IMR-90 (cell line): ENCODE measurements around the gene FOXQ1. TPM values are rescaled to one million over a fixed set of nuclear protein-coding genes. Genes with fewer than 3 reads are reported as not detected.

Experiments used
- ATAC-seq: fragments of 200-7000 bp; cut with Tn5 transposase; 2 replicates; pipeline ENCODE4 v1.9.1; 2020; ENCODE audit warnings: low read depth, mild to moderate bottlenecking, moderate library complexity
- BruUV-seq: library from RNA; stranded (reverse); fragments of 400-500 nt; replicated peaks from 2 replicates; lab custom pipeline; 2021; lab: Mats Ljungman, UMichigan
- CTCF ChIA-PET: fragments of 300-600 bp; formaldehyde crosslinking; extraction: SDS; loops from one replicate; lab custom pipeline; 2021; ENCODE audit warnings: antibody characterized with exemption; lab: Yijun Ruan, JAX
- POLR2A ChIA-PET: fragments of 300-600 bp; sonication (Branson Sonifier 250); formaldehyde crosslinking; loops from one replicate; lab custom pipeline; 2022; ENCODE audit warnings: antibody characterized with exemption; ENCODE audit not compliant: unreplicated experiment; lab: Charles Lee
- DNase-seq: peaks from one replicate; pipeline ENCODE4 v3.0.0; 2013
- H2AFZ ChIP-seq: replicated peaks from 2 replicates; pipeline ENCODE3; 2013; ENCODE audit warnings: low read length, mild to moderate bottlenecking; ENCODE audit not compliant: poor library complexity
- H2AK5ac ChIP-seq: 2 replicates; pipeline ENCODE4 v1.6.1; 2013; ENCODE audit warnings: low read depth, low read length, inconsistent platforms
- H2AK9ac ChIP-seq: replicated peaks from 2 replicates; pipeline ENCODE3; 2013; ENCODE audit warnings: mild to moderate bottlenecking, low read depth, low read length, moderate library complexity; ENCODE audit not compliant: poor library complexity
- H2BK120ac ChIP-seq: 2 replicates; pipeline ENCODE4 v1.6.1; 2013; ENCODE audit warnings: low read depth, low read length, inconsistent platforms
- H2BK15ac ChIP-seq: 3 replicates; pipeline ENCODE4 v1.6.1; 2013; ENCODE audit warnings: low read depth, low read length, inconsistent platforms
- H2BK20ac ChIP-seq: 2 replicates; pipeline ENCODE4 v1.6.1; 2013; ENCODE audit warnings: low read depth, mild to moderate bottlenecking, inconsistent platforms, low read length, moderate library complexity
- H2BK5ac ChIP-seq: 2 replicates; pipeline ENCODE4 v1.6.1; 2013; ENCODE audit warnings: mild to moderate bottlenecking, low read depth, low read length, inconsistent platforms; ENCODE audit not compliant: poor library complexity, severe bottlenecking
- H3K14ac ChIP-seq: replicated peaks from 2 replicates; pipeline ENCODE4 v1.6.1; 2013; ENCODE audit warnings: low read depth, low read length, inconsistent platforms
- H3K18ac ChIP-seq: 2 replicates; pipeline ENCODE4 v1.6.1; 2013; ENCODE audit warnings: low read depth, low read length, control low read depth
- H3K23ac ChIP-seq: 2 replicates; pipeline ENCODE4 v1.6.1; 2013; ENCODE audit warnings: low read depth, low read length, inconsistent platforms
- H3K27ac ChIP-seq: 2 replicates; pipeline ENCODE4 v1.5.1; 2013; ENCODE audit warnings: mild to moderate bottlenecking, control low read depth, low read length; ENCODE audit not compliant: insufficient read depth
- H3K27me3 ChIP-seq: 2 replicates; pipeline ENCODE4 v1.6.1; 2013; ENCODE audit warnings: low read length; ENCODE audit not compliant: control insufficient read depth, insufficient read depth
- H3K36me3 ChIP-seq: 2 replicates; pipeline ENCODE4 v1.6.1; 2013; ENCODE audit warnings: low read length, mixed read lengths; ENCODE audit not compliant: control insufficient read depth, insufficient read depth
- H3K4ac ChIP-seq: 2 replicates; pipeline ENCODE4 v1.6.1; 2013; ENCODE audit warnings: low read depth, low read length, inconsistent platforms
- H3K4me1 ChIP-seq: 2 replicates; pipeline ENCODE4 v1.6.1; 2013; ENCODE audit warnings: low read length, mixed read lengths; ENCODE audit not compliant: control insufficient read depth, insufficient read depth
- H3K4me2 ChIP-seq: 2 replicates; pipeline ENCODE4 v1.6.1; 2013; ENCODE audit warnings: low read depth, mild to moderate bottlenecking, control low read depth, low read length, moderate library complexity
- H3K4me3 ChIP-seq: 2 replicates; pipeline ENCODE4 v1.5.1; 2013; ENCODE audit warnings: low read depth, mild to moderate bottlenecking, control low read depth, low read length, moderate library complexity; ENCODE audit not compliant: insufficient read depth
- H3K56ac ChIP-seq: 2 replicates; pipeline ENCODE4 v1.6.1; 2013; ENCODE audit warnings: low read length, inconsistent platforms; ENCODE audit not compliant: insufficient read depth; ENCODE audit errors: extremely low read depth
- H3K79me1 ChIP-seq, 2 experiments: 2 replicates each; pipeline ENCODE4 v1.6.1; 2013; ENCODE audit warnings: low read length in 2 of 2, inconsistent platforms in 1 of 2, low read depth in 1 of 2
- H3K9ac ChIP-seq: 2 replicates; pipeline ENCODE4 v1.6.1; 2013; ENCODE audit warnings: low read depth, low read length, control low read depth
- H3K9me1 ChIP-seq: 2 replicates; pipeline ENCODE4 v1.6.1; 2013; ENCODE audit warnings: low read length, inconsistent platforms; ENCODE audit not compliant: insufficient read depth
- H3K9me3 ChIP-seq: 2 replicates; pipeline ENCODE4 v1.6.1; 2013; ENCODE audit warnings: low read length; ENCODE audit not compliant: control insufficient read depth, insufficient read depth
- H4K20me1 ChIP-seq: 2 replicates; pipeline ENCODE4 v1.6.1; 2013; ENCODE audit warnings: low read length, inconsistent platforms; ENCODE audit not compliant: insufficient read depth
- H4K5ac ChIP-seq: 2 replicates; pipeline ENCODE4 v1.6.1; 2013; ENCODE audit warnings: mild to moderate bottlenecking, low read depth, low read length, control low read depth
- H4K8ac ChIP-seq, 2 experiments: 2 replicates each; pipeline ENCODE4 v1.6.1; 2013; ENCODE audit warnings: low read depth in 2 of 2, low read length in 2 of 2, control low read depth in 1 of 2, inconsistent platforms in 1 of 2
- H4K91ac ChIP-seq: 2 replicates; pipeline ENCODE4 v1.6.1; 2013; ENCODE audit warnings: low read depth, low read length, inconsistent platforms; ENCODE audit not compliant: insufficient read depth
- CEBPB ChIP-seq: IDR thresholded peaks from 2 replicates; pipeline ENCODE4 v1.6.1; 2012; ENCODE audit warnings: low read depth, low read length, improper control_type of control experiment
- CHD1 ChIP-seq: IDR thresholded peaks from 2 replicates; pipeline ENCODE4 v1.6.1; 2012; ENCODE audit warnings: low read depth, low read length, improper control_type of control experiment
- CTCF ChIP-seq: conservative IDR thresholded peaks from 2 replicates; pipeline ENCODE4 v1.5.1; 2012; ENCODE audit warnings: mild to moderate bottlenecking, low read depth, low read length, improper control_type of control experiment
- ELK1 ChIP-seq: fragments of 150-350 bp; IDR thresholded peaks from 2 replicates; pipeline ENCODE4 v1.6.1; 2016; ENCODE audit warnings: low read depth, mild to moderate bottlenecking, low read length, moderate library complexity, borderline replicate concordance
- MAFK ChIP-seq: IDR thresholded peaks from 2 replicates; pipeline ENCODE4 v1.6.1; 2012; ENCODE audit warnings: low read depth, low read length, improper control_type of control experiment
- MAZ ChIP-seq: IDR thresholded peaks from 2 replicates; pipeline ENCODE4 v1.6.1; 2012; ENCODE audit warnings: low read depth, mild to moderate bottlenecking, low read length, improper control_type of control experiment, moderate library complexity, borderline replicate concordance
- MXI1 ChIP-seq: IDR thresholded peaks from 2 replicates; pipeline ENCODE4 v1.6.1; 2012; ENCODE audit warnings: low read depth, mild to moderate bottlenecking, low read length, moderate library complexity, borderline replicate concordance
- POLR2A ChIP-seq: IDR thresholded peaks from 2 replicates; pipeline ENCODE4 v1.6.1; 2012; ENCODE audit warnings: mild to moderate bottlenecking, low read depth, low read length
- RFX5 ChIP-seq: IDR thresholded peaks from 2 replicates; pipeline ENCODE4 v1.8.0; 2012; ENCODE audit warnings: low read depth, mild to moderate bottlenecking, low read length, moderate library complexity
- USF2 ChIP-seq: fragments of 150-350 bp; IDR thresholded peaks from 2 replicates; pipeline ENCODE4 v1.6.1; 2017; ENCODE audit warnings: mild to moderate bottlenecking, antibody characterized with exemption, low read length, low read depth
- WGBS, 2 experiments: methylation state at CpG; one replicate each; pipeline versions ENCODE4 v1.1.5 to v1.1.7; 2013; ENCODE audit warnings: missing lambda C conversion rate in 2 of 2; ENCODE audit not compliant: insufficient read length in 1 of 2; ENCODE audit errors: extremely low coverage in 2 of 2; 5-methylcytosine and 5-hydroxymethylcytosine counted together
- dilution Hi-C: fragments of 300-500 bp; cut with HindIII; formaldehyde crosslinking; loops from one replicate; pipeline ENCODE4 v1.14.3; 2018; ENCODE audit warnings: low sequenced_read_pairs; ENCODE audit not compliant: unreplicated experiment
- in situ Hi-C: fragments of 300-500 bp; cut with MboI; formaldehyde crosslinking; loops from 3 replicates; pipeline ENCODE4 v1.14.3; 2019; ENCODE audit warnings: low sequenced_read_pairs, inconsistent platforms, mixed read lengths
- intact Hi-C: fragments of 100-400 bp; cut with micrococcal nuclease; formaldehyde crosslinking; loops from 2 replicates; pipeline ENCODE4 v1.10.0; 2022
- polyA plus RNA-seq, 3 experiments: library from polyadenylated mRNA; depleted of rRNA; stranded (reverse); fragments of >200 nt; gene quantifications; 2 replicates each; pipeline ENCODE4 v1.2.3, GENCODE V29; 2012; ENCODE audit warnings: low replicate concordance in 1 of 3
- total RNA-seq: library from RNA; depleted of rRNA; stranded (reverse); fragments of >200 nt; gene quantifications from 2 replicates; pipeline ENCODE4 v1.2.3, GENCODE V29; 2012

The FOXQ1 gene
- total and polyA plus RNA-seq, 2 of the 4 experiments (the other 2 are of a cell fraction), result not detected

GRCh38 chr6:1318036-1318435 is 6.1 kb downstream of the FOXQ1 start:
- peaks cover 30% of the 10 kb centered on the region for H3K27me3 ChIP-seq
- no TSS peak for BruUV-seq
- H2AK9ac ChIP-seq, result no peak overlapping the region
- no peak overlapping the region for H3K4me3 ChIP-seq
- dilution Hi-C loops (no loop called here), intact Hi-C loops (no loop called here), in situ Hi-C loops (no loop called here)
- H3K9ac ChIP-seq, result no peak overlapping the region
- H3K18ac ChIP-seq, result no peak overlapping the region
- no peak overlapping the region for H3K4me2 ChIP-seq
- DNase-seq, result no peak
- ChIA-PET POLR2A (no interaction called here), CTCF (interaction anchor here (1.0 kb wide), 1 partner anchor 9 kb away, joined by 3 read pairs; no protein-coding TSS in a partner anchor)
- no peak overlapping the region for H4K91ac ChIP-seq
- no peak overlapping the region for H3K27ac ChIP-seq
- H3K56ac ChIP-seq, result no peak overlapping the region
- H4K8ac ChIP-seq, result no peak overlapping the region
- H4K20me1 ChIP-seq, result no peaks in the 10 kb centered on the region
- H2BK20ac ChIP-seq, result no peak overlapping the region
- no peak overlapping the region for H3K23ac ChIP-seq
- H2AK5ac ChIP-seq, result no peak overlapping the region
- H3K14ac ChIP-seq, result no peak overlapping the region
- H2BK5ac ChIP-seq, result no peak overlapping the region
- H3K4ac ChIP-seq, result no peak overlapping the region
- no peak for ATAC-seq
- no peaks in the 10 kb centered on the region for H3K9me1 ChIP-seq
- H2BK120ac ChIP-seq, result no peak overlapping the region
- no peak for TF ChIP-seq MAFK
- no peak for TF ChIP-seq CEBPB
- no peak for TF ChIP-seq MXI1
- TF ChIP-seq ELK1, result no peak
- no peak for TF ChIP-seq CTCF
- no peak for TF ChIP-seq USF2
- no peak for TF ChIP-seq RFX5
- no peak for TF ChIP-seq CHD1
- no peak for TF ChIP-seq POLR2A
- TF ChIP-seq MAZ, result no peak
- no peaks in the 10 kb centered on the region for H3K79me1 ChIP-seq
- H3K36me3 ChIP-seq, result no peaks in the 10 kb centered on the region
- no peaks in the 10 kb centered on the region; the same call in 1 of the 2 replicates for H3K9me3 ChIP-seq
- no peak overlapping the region for H2AFZ ChIP-seq
- H2BK15ac ChIP-seq, result no peak overlapping the region
- peaks cover 6% of the 10 kb centered on the region for H3K4me1 ChIP-seq
- H4K5ac ChIP-seq, result no peak overlapping the region
- WGBS, 2 experiments, result 79% methylated on average over 5 of the region's 7 CpGs; no CpG with 5 or more reads in 1 of the 2 experiments
